RWPE2 (cell line): ENCODE data around the gene TTC21A.

Experiments
- ATAC-seq: fragments of 200-7000 bp; cut with Tn5 transposase; 3 replicates; pipeline ENCODE4 v1.9.1; 2021; ENCODE audit warnings: low read depth
- DNase-seq: peaks from one replicate; pipeline ENCODE4 v3.0.0-alpha.2; 2020; ENCODE audit warnings: low spot score
- H3K27ac ChIP-seq: fragments of 450-650 bp; 2 replicates; pipeline ENCODE4 v1.5.1; 2017; ENCODE audit warnings: mild to moderate bottlenecking; ENCODE audit not compliant: poor library complexity, severe bottlenecking
- H3K27me3 ChIP-seq: fragments of 250-450 bp; sonication (Bioruptor Pico); 2 replicates; pipeline ENCODE4 v1.5.1; 2021; ENCODE audit warnings: mild to moderate bottlenecking, moderate library complexity; ENCODE audit not compliant: insufficient read depth, poor library complexity, severe bottlenecking
- H3K36me3 ChIP-seq: fragments of 250-450 bp; sonication (Bioruptor Pico); 2 replicates; pipeline ENCODE4 v1.5.1; 2020; ENCODE audit warnings: low read depth, mild to moderate bottlenecking, moderate library complexity
- H3K4me1 ChIP-seq: fragments of 250-450 bp; sonication (Bioruptor Pico); 2 replicates; pipeline ENCODE4 v1.5.1; 2021; ENCODE audit warnings: mild to moderate bottlenecking, moderate library complexity; ENCODE audit not compliant: insufficient read depth, poor library complexity, severe bottlenecking
- H3K4me3 ChIP-seq: fragments of 250-450 bp; sonication (Bioruptor Pico); 2 replicates; pipeline ENCODE4 v1.5.1; 2021; ENCODE audit warnings: mild to moderate bottlenecking, moderate library complexity; ENCODE audit not compliant: severe bottlenecking
- H3K9me3 ChIP-seq: fragments of 250-450 bp; sonication (Bioruptor Pico); 2 replicates; pipeline ENCODE4 v1.5.1; 2021; ENCODE audit warnings: mild to moderate bottlenecking, moderate library complexity; ENCODE audit not compliant: severe bottlenecking
- TF ChIP-seq, protein P1 (sequence below): fragments of 450-650 bp; IDR thresholded peaks from one replicate; pipeline ENCODE4 v1.5.1; 2017; ENCODE audit warnings: mild to moderate bottlenecking, moderate library complexity; ENCODE audit not compliant: poor library complexity, severe bottlenecking

TTC21A gene

DNA sequence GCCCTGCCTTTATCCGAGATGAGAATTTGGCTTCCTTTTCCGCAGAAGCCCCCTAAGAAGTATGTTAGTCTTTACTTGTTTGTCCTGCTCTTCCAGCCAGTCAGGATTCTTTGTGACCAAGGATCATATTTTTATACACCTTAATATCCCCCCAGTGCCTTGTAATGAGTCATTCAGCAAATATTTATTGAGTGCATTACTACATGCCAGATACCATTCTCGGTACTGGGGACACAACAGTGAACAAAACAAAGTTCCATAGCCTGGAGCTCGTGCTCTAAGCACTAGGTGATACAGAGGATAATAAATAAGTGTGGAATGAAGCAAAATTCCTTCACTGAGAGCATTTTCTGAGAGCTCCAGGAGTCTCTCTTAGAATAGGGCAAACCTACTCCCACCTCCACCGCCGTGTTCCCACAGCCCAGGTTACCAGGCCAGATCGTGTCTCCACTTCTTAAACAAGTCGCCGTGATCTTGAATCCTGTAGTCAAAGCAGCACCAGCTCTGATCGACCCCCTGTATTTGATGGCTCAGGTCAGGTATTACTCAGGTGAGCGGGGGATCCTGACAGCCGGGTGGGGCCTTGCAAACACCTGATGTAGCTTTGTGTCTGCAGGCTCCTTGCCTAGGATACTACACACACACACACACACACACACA, 18.5 kb downstream of the TTC21A start:
- peak; percentile 76 for ATAC-seq
- H3K27ac ChIP-seq, result peak overlapping the region; percentile 10

DNA sequence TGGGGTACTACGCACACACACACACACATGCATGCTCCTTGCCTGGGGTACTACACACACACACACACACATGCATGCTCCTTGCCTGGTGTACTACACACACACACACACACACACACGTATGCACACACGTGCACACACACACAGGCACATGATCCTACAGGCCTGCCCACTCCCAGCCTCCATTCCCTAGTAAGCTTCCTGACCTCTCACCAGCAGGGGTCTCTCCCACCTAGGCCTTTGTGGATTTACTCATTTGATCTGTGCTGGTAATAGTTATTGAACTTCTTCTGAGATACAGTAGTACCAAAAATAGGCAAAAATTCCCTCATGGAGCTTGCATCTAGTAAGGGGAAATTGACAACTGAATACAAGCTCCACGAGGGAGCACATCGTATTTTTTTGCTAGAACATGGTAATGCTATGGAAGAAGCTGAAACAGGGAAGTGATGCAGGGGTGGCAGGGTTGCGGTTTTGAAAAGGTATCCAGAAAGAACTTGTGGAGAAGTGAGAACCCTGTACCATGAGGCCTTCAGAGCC, 19.1 kb downstream of the TTC21A start:
- peak; percentile 52; the same call in 1 of the 3 replicates for ATAC-seq

More for the DNA sequence above, 18.5 kb downstream of the TTC21A start:
- Histone ChIP-seq H3K36me3 (no peaks in the 10 kb centered on the region), H3K27me3 (no peaks in the 10 kb centered on the region), H3K9me3 (no peaks in the 10 kb centered on the region), H3K4me1 (peaks cover 15% of the 10 kb centered on the region), H3K4me3 (no peak overlapping the region)
- TF ChIP-seq, protein P1, sequence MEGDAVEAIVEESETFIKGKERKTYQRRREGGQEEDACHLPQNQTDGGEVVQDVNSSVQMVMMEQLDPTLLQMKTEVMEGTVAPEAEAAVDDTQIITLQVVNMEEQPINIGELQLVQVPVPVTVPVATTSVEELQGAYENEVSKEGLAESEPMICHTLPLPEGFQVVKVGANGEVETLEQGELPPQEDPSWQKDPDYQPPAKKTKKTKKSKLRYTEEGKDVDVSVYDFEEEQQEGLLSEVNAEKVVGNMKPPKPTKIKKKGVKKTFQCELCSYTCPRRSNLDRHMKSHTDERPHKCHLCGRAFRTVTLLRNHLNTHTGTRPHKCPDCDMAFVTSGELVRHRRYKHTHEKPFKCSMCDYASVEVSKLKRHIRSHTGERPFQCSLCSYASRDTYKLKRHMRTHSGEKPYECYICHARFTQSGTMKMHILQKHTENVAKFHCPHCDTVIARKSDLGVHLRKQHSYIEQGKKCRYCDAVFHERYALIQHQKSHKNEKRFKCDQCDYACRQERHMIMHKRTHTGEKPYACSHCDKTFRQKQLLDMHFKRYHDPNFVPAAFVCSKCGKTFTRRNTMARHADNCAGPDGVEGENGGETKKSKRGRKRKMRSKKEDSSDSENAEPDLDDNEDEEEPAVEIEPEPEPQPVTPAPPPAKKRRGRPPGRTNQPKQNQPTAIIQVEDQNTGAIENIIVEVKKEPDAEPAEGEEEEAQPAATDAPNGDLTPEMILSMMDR, result no peak
- DNase-seq, result no peak

DNA sequence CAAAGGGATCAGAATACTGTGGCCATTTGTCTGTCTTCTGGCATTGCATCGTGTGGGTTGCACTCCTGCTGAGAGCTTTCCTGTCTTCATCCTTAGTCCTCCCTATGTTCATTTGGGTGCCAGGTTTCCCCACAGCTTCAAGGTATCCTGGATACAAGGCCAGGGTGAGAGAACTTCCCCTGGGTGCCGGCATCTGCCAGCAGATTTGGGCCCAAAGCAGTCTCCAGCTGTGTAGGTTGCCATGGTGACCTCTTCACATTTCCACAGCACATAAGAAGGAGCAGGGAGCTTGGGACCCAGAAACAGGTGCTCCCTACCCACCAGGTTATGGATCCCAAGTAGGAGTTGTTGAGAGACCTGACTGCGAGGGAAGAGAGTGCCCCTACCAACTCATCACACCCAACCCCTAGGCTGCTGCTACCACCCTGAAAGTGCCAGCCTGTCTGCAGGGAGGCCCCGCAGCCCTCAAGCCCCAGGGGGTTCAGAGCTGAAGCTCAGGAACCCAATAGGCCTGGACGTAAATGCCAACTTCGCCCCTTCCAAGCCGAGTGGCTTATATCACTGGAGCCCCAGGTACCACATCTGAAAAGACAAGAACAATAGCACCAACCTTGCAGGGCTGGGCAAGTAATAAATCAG, 19.9 kb downstream of the TTC21A start:
- DNase-seq, result no peak
- no peak overlapping the region for H3K27ac ChIP-seq
- no peaks in the 10 kb centered on the region for H3K36me3 ChIP-seq
- H3K9me3 ChIP-seq, result no peaks in the 10 kb centered on the region
- TF ChIP-seq, protein P1, result no peak
- H3K4me3 ChIP-seq, result no peak overlapping the region
- no peak for ATAC-seq
- H3K27me3 ChIP-seq, result no peaks in the 10 kb centered on the region
- peaks cover 15% of the 10 kb centered on the region for H3K4me1 ChIP-seq

More for the DNA sequence above, 19.1 kb downstream of the TTC21A start:
- TF ChIP-seq, protein P1, result peak; percentile 68
- Histone ChIP-seq H3K4me3 (no peak overlapping the region), H3K4me1 (peaks cover 15% of the 10 kb centered on the region), H3K27me3 (no peaks in the 10 kb centered on the region), H3K9me3 (no peaks in the 10 kb centered on the region), H3K27ac (peak overlapping the region; percentile 10), H3K36me3 (no peaks in the 10 kb centered on the region)
- no peak for DNase-seq

DNA sequence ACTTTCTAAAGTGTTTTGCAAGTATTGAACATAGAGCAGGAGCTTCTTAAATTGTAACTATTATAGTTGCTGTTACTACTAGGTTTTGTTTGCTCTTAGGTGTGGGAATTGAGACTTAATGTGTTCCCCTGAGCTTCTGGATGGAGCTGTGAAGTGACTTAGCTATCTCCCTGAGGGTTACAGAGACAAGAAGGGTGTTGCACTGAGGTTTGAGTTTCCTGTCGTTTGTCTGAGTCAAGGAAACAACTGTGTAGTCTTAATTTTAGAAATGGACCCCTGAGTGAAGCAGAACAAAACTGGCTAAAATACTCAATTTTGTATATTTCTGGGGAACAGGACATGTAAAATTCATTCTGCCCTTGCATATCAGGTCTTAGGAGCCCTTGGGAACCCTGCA, 20.4 kb downstream of the TTC21A start:
- no peak overlapping the region for H3K27ac ChIP-seq
- TF ChIP-seq, protein P1, result no peak

More for the DNA sequence above, 20.4 kb downstream of the TTC21A start:
- no peak for ATAC-seq
- Histone ChIP-seq H3K4me3 (no peak overlapping the region), H3K36me3 (no peaks in the 10 kb centered on the region), H3K27me3 (no peaks in the 10 kb centered on the region), H3K4me1 (peaks cover 15% of the 10 kb centered on the region), H3K9me3 (no peaks in the 10 kb centered on the region)
- DNase-seq, result no peak
